Right atrium auricular region (tissue), 2 donors: Measurements from ENCODE around the gene PRM3. TPM values are rescaled to one million over a fixed set of nuclear protein-coding genes. Genes with fewer than 3 reads are reported as not detected.
A peak's percentile ranks its signal among the peaks of the same experiment; 100 is the strongest.

ENCODE experiments used
- DNase-seq: peaks from one replicate; pipeline ENCODE4 v3.0.0-alpha.2; 2019; ENCODE audit warnings: low spot score
- H3K27ac ChIP-seq, 2 donors: fragments of 200-600 bp; sonication (generic); 1 replicate in 1 of 2; 2 replicates in 1 of 2; pipeline ENCODE4 v1.5.1; 2016 to 2019
- H3K27me3 ChIP-seq, 2 donors: fragments of 200-600 bp; sonication (generic); one replicate each; pipeline versions ENCODE4 v1.5.1 to v1.6.0; 2017 to 2019
- H3K36me3 ChIP-seq: fragments of 200-600 bp; sonication (generic); one replicate; pipeline ENCODE4 v1.5.1; 2016
- H3K4me1 ChIP-seq, 2 donors: fragments of 200-600 bp; sonication (generic); one replicate each; pipeline versions ENCODE4 v1.5.1 to v1.6.0; 2017 to 2019
- H3K4me3 ChIP-seq, 2 donors: fragments of 200-600 bp; sonication (generic); 1 replicate in 1 of 2; 2 replicates in 1 of 2; pipeline ENCODE4 v1.5.1; 2017 to 2019; ENCODE audit warnings: mild to moderate bottlenecking in 1 of 2, moderate library complexity in 1 of 2
- H3K9me3 ChIP-seq, 2 donors: fragments of 200-600 bp; sonication (generic); one replicate each; pipeline ENCODE4 v1.5.1; 2019
- CTCF ChIP-seq, 2 donors: fragments of 200-600 bp; sonication (generic); IDR thresholded peaks; one replicate each; pipeline ENCODE4 v1.5.1; 2019; ENCODE audit warnings: antibody characterized with exemption in 2 of 2
- total RNA-seq, 2 donors: library from RNA; depleted of rRNA; stranded (reverse); fragments of >200 nt; gene quantifications; one replicate each; pipeline ENCODE4 v1.1.0, GENCODE V29; 2016

Gene PRM3
- total RNA-seq, 2 donors from 2014 or later, result not detected

- Histone ChIP-seq H3K27ac (peak overlapping the region; percentile 14 to 43), H3K36me3 (no peaks in the 10 kb centered on the region), H3K4me3 (peak overlapping the region in 1 of 2 donors; percentile 23), H3K27me3 (no peaks in the 10 kb centered on the region), H3K9me3 (no peaks in the 10 kb centered on the region), H3K4me1 (peaks cover 0 to 15% of the 10 kb centered on the region in 2 donors)
- peak in 1 of 2 donors; percentile 46 for TF ChIP-seq CTCF (IDR thresholded peaks at IDR 0.05)
- DNase-seq, result peak; percentile 60
Observed at GRCh38 chr16:11297492-11298142, 24.2 kb upstream of the PRM3 start.

GRCh38 chr16:11296706-11297491 is 23.5 kb upstream of the PRM3 start:
- no peak for DNase-seq
- Histone ChIP-seq H3K4me1 (peaks cover 0 to 15% of the 10 kb centered on the region in 2 donors), H3K27ac (peak overlapping the region; percentile 14 to 43), H3K36me3 (no peaks in the 10 kb centered on the region), H3K9me3 (no peaks in the 10 kb centered on the region), H3K27me3 (no peaks in the 10 kb centered on the region), H3K4me3 (peak overlapping the region in 1 of 2 donors; percentile 23)
- TF ChIP-seq CTCF (IDR thresholded peaks at IDR 0.05), result no peak

DNA sequence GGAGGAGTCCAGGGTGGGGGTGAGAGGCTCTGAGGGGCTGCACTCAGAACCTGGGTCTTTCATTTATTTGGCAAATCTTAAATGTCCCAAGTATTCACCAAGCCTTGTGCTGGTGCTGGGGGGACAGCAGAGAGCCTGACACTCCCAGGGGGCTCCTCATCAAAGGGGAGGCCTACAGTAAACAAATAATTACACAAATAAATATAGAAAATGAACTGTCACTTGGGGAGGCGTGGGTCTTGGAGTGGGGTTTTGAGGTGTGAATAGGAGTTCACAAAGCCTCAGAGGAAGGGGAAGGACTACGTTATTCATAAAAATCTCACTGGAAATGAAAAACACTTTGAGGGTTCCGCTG is 22.9 kb upstream of the PRM3 start:
- DNase-seq, result no peak
- Histone ChIP-seq H3K4me3 (no peak overlapping the region), H3K4me1 (peaks cover 0 to 15% of the 10 kb centered on the region in 2 donors), H3K27me3 (no peaks in the 10 kb centered on the region), H3K36me3 (no peaks in the 10 kb centered on the region), H3K27ac (no peak overlapping the region), H3K9me3 (no peaks in the 10 kb centered on the region)
- TF ChIP-seq CTCF (IDR thresholded peaks at IDR 0.05), result no peak

DNA sequence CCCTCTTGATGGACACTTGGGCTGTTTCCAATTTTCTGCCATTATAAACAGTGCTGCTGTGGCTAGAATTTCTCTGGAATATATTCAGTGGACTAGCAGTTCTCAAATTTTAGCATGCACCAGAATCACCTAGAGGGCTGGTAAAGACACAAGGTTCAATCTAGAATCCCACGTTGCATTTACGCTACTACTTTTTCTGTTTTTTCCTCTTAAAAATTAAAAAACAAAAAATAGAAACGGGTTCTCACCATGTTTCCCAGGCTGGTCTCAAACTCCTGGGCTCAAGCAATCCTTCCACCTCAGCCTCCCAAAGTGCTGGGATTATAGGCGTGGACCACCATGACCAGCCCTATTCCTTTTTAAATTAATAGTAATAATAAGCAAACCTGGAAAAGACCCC is 22.2 kb upstream of the PRM3 start:
- H3K9me3 ChIP-seq, result no peaks in the 10 kb centered on the region
- no peak for DNase-seq
- H3K4me3 ChIP-seq, result no peak overlapping the region
- no peak overlapping the region for H3K27ac ChIP-seq
- no peak for TF ChIP-seq CTCF (IDR thresholded peaks at IDR 0.05)
- H3K4me1 ChIP-seq, result peaks cover 0 to 15% of the 10 kb centered on the region in 2 donors
- no peaks in the 10 kb centered on the region for H3K27me3 ChIP-seq
- no peaks in the 10 kb centered on the region for H3K36me3 ChIP-seq

- DNase-seq, result no peak
- Histone ChIP-seq H3K4me1 (peaks cover 0 to 8% of the 10 kb centered on the region in 2 donors), H3K9me3 (no peaks in the 10 kb centered on the region), H3K4me3 (no peak overlapping the region), H3K27me3 (no peaks in the 10 kb centered on the region), H3K27ac (no peak overlapping the region), H3K36me3 (no peaks in the 10 kb centered on the region)
- TF ChIP-seq CTCF (IDR thresholded peaks at IDR 0.05), result no peak
Observed at GRCh38 chr16:11292076-11292748, 18.8 kb upstream of the PRM3 start.
